OCI-LY1 (cell line): ENCODE results near the gene ATOX1.

Experiments
- CTCF ChIP-seq: fragments of 200-600 bp; sonication (generic), shearing (Covaris generic); IDR thresholded peaks from 2 replicates; pipeline ENCODE4 v1.5.1; 2017; ENCODE audit warnings: mild to moderate bottlenecking, antibody characterized with exemption, low read length, moderate library complexity, mixed read lengths
- EZH2 ChIP-seq: fragments of 200-600 bp; sonication (generic), shearing (Covaris generic); IDR thresholded peaks from 2 replicates; pipeline ENCODE4 v1.8.0; 2017; ENCODE audit warnings: borderline replicate concordance, mixed run types, mild to moderate bottlenecking, antibody characterized with exemption, low read length, moderate library complexity, mixed read lengths

GRCh38 chr5:151740336-151740942 lies 18.0 kb downstream of the ATOX1 start:
- peak; percentile 87 for TF ChIP-seq CTCF
- TF ChIP-seq EZH2 = no peak
